Choroid plexus epithelial cell (primary cell): Measurements from ENCODE around the gene CLMP.

Source experiments
- DNase-seq: peaks from one replicate; pipeline ENCODE4 v3.0.0-alpha.2; 2010; ENCODE audit warnings: low read depth
- H3K4me3 ChIP-seq: 2 replicates; pipeline ENCODE4 v1.5.1; 2011; ENCODE audit warnings: low read depth, mild to moderate bottlenecking, control low read depth, low read length, moderate library complexity
- TF ChIP-seq, protein P1 (sequence below): conservative IDR thresholded peaks from 2 replicates; pipeline ENCODE4 v1.5.1; 2011; ENCODE audit warnings: low read depth, mild to moderate bottlenecking, control low read depth, inconsistent platforms, low read length, moderate library complexity

CLMP gene

DNA sequence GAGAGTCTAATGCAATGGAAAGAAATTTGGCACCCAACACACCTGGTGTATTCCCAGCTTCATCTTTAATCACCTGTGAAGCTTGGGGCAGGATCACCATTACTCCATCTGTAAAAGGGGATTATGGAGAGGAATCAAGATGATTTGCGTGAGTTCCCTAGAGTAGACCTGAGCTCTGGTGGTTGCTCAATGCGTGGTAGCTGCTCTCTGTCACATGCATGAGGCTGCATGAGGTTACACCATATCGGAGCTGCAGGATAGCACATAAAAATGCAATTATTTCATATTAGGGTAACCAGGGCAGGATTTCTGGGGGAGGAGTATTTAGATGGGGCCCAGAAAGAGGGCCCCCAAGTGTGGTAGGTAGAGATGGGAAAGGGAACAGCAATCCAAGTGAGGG is 35.3 kb upstream of the CLMP start:
- no peak for DNase-seq
- TF ChIP-seq, protein P1, sequence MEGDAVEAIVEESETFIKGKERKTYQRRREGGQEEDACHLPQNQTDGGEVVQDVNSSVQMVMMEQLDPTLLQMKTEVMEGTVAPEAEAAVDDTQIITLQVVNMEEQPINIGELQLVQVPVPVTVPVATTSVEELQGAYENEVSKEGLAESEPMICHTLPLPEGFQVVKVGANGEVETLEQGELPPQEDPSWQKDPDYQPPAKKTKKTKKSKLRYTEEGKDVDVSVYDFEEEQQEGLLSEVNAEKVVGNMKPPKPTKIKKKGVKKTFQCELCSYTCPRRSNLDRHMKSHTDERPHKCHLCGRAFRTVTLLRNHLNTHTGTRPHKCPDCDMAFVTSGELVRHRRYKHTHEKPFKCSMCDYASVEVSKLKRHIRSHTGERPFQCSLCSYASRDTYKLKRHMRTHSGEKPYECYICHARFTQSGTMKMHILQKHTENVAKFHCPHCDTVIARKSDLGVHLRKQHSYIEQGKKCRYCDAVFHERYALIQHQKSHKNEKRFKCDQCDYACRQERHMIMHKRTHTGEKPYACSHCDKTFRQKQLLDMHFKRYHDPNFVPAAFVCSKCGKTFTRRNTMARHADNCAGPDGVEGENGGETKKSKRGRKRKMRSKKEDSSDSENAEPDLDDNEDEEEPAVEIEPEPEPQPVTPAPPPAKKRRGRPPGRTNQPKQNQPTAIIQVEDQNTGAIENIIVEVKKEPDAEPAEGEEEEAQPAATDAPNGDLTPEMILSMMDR, result no peak

DNA sequence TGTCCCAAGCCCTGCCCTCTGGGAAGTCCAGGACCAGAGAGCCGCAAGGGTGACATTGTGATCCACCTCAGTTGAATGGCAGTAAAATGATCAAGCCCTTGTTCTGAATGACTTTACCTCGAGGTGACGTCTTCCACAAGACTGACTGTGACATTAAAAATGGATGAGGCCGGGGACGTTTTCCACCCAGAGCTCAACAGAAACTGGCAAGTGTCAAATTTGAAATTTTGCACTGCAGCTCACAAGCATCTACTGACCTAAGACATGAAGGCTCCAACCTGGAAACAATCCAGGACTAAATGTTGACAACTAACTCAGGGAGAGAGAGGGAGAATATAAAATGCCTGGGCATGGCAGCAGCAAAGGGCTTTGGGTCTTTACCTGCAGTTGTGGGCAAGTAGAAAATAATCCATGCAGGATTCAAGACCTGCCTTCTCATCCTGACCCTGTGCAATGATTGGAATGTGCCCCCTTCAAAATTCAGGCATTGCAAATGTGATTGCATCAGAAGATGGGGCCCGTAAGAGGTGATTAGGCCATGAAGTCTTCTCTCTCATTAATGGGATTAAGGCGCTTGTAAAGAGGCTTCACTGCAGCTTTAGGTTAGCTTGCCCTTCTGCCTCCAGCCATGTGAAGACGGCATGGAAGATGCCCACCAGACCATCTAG is 33.6 kb upstream of the CLMP start:
- TF ChIP-seq, protein P1, result no peak
- peak; percentile 52 for DNase-seq
- no peak overlapping the region for H3K4me3 ChIP-seq

More for the DNA sequence above, 35.3 kb upstream of the CLMP start:
- no peak overlapping the region for H3K4me3 ChIP-seq

DNA sequence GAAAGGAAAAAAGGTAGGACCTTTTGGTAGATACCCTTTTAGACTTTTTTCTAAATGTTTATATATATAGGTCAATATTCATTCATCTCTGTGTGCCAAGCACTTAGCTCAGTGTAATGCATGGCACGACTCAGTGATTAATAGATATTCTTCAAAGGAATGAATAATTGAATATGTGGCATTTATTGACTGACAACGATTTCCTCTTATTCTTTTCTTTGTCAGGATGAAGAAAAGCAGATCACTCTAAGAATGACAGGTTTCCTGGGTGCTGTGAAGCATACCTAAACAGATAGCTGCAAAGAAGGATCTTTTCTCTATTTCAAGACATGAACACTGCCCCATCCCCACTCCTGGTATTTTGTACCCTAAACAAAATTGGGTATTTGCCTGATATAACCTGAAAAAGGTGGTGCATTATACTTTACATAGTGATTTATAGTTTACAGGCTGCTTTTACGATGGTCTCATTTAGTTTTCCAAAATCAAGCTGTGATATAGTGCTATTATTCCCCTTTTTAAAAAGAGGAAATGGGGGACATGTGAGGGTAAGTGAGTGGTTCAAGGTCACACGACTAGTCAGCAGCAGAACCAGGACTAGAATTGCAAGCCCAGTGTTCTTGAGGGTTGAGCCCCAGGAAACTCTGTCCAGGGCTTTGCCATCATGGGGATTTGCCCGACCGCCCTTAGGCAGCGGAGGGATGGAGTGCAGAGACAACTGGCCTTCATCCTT is 32.9 kb upstream of the CLMP start:
- no peak for DNase-seq
- TF ChIP-seq, protein P1, result no peak
- H3K4me3 ChIP-seq, result no peak overlapping the region

DNA sequence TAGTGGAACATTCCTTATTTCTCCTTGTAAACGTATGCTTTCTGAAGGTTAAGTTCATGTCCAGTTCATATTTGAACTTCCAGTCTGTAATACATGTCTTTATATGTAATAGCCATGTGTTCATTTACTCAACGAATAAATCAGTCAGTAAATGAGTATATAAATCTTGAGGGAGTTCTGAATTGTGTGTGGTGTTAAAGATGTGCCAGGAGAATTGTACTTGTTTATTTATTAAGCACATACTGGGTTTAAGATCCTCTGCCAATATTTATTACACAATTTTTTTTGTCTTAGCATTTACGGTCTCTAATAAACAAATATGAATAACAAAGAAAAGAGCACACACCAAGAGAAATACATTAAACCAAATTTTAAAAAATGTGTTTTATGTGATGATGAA is 26.5 kb upstream of the CLMP start:
- TF ChIP-seq, protein P1, result no peak
- no peak overlapping the region for H3K4me3 ChIP-seq
- DNase-seq, result no peak

DNA sequence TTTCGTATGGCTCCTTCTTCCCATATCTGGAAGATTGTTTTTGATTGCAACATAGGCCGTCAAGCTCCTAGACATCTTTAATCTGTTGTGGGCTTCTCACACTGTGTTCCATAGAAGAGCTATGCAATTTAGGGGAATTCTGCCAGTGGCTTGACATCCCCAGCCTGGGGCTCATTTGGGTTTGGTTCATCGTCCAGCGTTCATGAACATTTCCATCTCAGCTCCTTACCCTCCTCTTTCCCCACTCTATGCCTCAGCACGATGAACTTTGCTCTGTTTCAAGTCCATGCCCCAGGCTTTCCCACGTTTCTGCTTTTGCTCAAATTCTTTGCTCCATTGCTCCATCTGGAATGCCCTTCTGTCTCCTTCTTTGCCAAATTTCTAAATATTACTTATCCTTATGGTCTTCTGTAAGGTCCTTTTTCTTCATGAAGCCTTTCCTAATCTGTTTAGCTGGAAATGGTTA is 26.1 kb upstream of the CLMP start:
- H3K4me3 ChIP-seq, result no peak overlapping the region
- TF ChIP-seq, protein P1, result no peak
- DNase-seq, result no peak

DNA sequence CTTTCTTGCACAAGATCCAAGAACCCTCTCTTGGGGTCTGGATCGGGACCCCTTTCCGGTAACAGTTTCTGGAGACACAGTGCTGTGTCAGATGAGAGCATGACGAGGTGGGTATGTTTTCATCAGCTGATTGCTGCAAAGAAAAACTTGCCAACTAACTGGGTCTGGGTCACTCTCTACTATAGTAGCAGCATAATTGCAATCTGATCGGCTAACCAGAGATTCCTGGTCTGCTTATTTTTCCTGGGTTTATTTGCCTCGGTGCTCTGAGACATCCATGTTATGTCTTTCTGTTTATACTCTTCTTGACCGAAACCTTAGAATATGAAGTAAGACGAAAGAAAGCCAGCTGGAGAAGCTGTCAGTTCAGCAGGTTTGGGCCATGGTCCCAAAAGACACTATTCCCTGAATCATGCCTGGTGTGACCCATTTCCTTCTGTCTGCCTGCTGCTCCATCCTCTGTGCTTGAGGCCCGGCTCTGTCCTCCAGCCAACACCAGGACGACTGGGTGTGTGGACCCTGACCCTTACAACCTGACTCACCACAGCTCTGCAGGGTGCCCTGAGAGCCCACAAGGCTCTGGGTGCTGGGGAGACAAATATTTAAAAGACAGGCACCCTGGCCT is 24.1 kb upstream of the CLMP start:
- DNase-seq, result peak; percentile 72
- TF ChIP-seq, protein P1, result no peak
- H3K4me3 ChIP-seq, result no peak overlapping the region

DNA sequence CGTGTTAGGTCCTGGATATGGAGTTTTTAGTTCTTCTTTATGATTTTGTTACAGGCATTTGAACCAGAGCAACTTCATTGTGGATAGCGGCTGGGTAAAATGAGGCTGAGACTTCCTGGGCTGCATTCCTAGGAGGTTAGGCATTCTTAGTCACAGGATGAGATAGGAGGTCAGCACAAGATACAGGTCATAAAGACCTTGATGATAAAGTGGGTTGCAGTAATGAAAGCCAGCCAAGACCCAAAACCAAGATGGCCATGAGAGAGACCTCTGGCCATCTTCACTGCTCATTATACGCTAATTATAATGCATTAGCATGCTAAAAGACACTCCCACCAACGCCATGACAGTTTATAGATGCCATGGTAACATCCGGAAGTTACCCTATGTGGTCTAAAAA is 23.4 kb upstream of the CLMP start:
- TF ChIP-seq, protein P1, result no peak
- DNase-seq, result no peak
- H3K4me3 ChIP-seq, result no peak overlapping the region
